Right atrium auricular region (tissue), 2 donors: ENCODE data around the gene CCDC24. TPM values are rescaled to one million over a fixed set of nuclear protein-coding genes. Genes with fewer than 3 reads are reported as not detected.

ENCODE experiments used
- DNase-seq: peaks from one replicate; pipeline ENCODE4 v3.0.0-alpha.2; 2019; ENCODE audit warnings: low spot score
- H3K27ac ChIP-seq, 2 donors: fragments of 200-600 bp; sonication (generic); 1 replicate in 1 of 2; 2 replicates in 1 of 2; pipeline ENCODE4 v1.5.1; 2016 to 2019
- H3K27me3 ChIP-seq, 2 donors: fragments of 200-600 bp; sonication (generic); one replicate each; pipeline versions ENCODE4 v1.5.1 to v1.6.0; 2017 to 2019
- H3K36me3 ChIP-seq: fragments of 200-600 bp; sonication (generic); one replicate; pipeline ENCODE4 v1.5.1; 2016
- H3K4me1 ChIP-seq, 2 donors: fragments of 200-600 bp; sonication (generic); one replicate each; pipeline versions ENCODE4 v1.5.1 to v1.6.0; 2017 to 2019
- H3K4me3 ChIP-seq, 2 donors: fragments of 200-600 bp; sonication (generic); 1 replicate in 1 of 2; 2 replicates in 1 of 2; pipeline ENCODE4 v1.5.1; 2017 to 2019; ENCODE audit warnings: mild to moderate bottlenecking in 1 of 2, moderate library complexity in 1 of 2
- H3K9me3 ChIP-seq, 2 donors: fragments of 200-600 bp; sonication (generic); one replicate each; pipeline ENCODE4 v1.5.1; 2019
- total RNA-seq, 2 donors: library from RNA; depleted of rRNA; stranded (reverse); fragments of >200 nt; gene quantifications; one replicate each; pipeline ENCODE4 v1.1.0, GENCODE V29; 2016
- TF ChIP-seq, protein P1 (sequence below), 2 donors: fragments of 200-600 bp; sonication (generic); IDR thresholded peaks; one replicate each; pipeline ENCODE4 v1.5.1; 2019; ENCODE audit warnings: antibody characterized with exemption in 2 of 2

Gene CCDC24
- total RNA-seq = 1 to 10 TPM; 1.6 to 2.0 TPM

DNA sequence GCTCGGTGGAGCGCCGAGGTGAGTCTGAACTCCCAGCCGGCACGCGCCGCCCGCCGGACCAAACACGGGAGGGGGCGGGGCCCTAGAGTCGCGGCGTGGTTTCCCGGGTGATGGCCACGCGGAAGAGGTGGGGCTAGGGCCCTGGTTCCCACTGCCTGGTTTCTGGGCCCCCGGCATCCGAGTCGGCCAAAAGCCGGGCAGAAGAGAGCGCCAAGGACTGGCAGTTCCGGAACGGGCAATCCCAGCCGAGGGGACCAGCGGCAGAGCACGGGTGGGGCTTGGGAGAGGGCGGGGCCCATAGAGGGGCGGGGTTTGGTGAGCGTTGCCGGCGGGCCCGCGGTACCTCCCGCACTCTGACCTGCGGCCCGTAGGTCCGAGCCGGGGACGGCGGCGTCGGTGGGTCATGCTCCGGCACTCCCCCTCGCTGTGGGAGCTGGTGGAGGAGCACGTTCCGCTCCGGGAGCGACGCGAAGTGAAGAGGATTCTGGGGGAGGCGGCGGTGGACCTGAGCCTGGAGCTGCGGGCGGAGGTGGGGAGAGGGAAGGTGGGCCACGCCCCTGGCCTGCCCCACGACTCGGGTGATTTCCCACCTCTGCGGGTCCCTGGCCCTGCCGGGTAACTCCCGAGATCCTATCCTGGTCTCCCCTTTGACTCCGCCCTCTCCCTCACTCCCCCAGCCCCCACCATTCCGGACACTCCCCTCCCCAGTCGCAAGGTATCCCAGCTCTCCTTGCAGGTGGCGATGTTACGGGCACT lies at the start of gene CCDC24:
Gene CCDC24 (plus strand): TSS at position 124 of the 756 bp plus-strand sequence. CDS start 280 bp downstream, at position 404.
- Histone ChIP-seq H3K4me1 (peaks cover 0 to 17% of the 10 kb centered on the region in 2 donors), H3K4me3 (peak within 1 kb of the TSS; percentile 54 to 65), H3K9me3 (no peaks in the 10 kb centered on the region), H3K36me3 (no peaks in the 10 kb centered on the region), H3K27me3 (no peaks in the 10 kb centered on the region), H3K27ac (peak within 1 kb of the TSS; percentile 50 to 74)
- TF ChIP-seq, protein P1, sequence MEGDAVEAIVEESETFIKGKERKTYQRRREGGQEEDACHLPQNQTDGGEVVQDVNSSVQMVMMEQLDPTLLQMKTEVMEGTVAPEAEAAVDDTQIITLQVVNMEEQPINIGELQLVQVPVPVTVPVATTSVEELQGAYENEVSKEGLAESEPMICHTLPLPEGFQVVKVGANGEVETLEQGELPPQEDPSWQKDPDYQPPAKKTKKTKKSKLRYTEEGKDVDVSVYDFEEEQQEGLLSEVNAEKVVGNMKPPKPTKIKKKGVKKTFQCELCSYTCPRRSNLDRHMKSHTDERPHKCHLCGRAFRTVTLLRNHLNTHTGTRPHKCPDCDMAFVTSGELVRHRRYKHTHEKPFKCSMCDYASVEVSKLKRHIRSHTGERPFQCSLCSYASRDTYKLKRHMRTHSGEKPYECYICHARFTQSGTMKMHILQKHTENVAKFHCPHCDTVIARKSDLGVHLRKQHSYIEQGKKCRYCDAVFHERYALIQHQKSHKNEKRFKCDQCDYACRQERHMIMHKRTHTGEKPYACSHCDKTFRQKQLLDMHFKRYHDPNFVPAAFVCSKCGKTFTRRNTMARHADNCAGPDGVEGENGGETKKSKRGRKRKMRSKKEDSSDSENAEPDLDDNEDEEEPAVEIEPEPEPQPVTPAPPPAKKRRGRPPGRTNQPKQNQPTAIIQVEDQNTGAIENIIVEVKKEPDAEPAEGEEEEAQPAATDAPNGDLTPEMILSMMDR (IDR thresholded peaks at IDR 0.05) = no peak
- DNase-seq = peak; percentile 86

- no peaks in the 10 kb centered on the region for H3K9me3 ChIP-seq
- H3K4me1 ChIP-seq = peaks cover 0 to 22% of the 10 kb centered on the region in 2 donors
- no peak overlapping the region for H3K27ac ChIP-seq
- H3K36me3 ChIP-seq = no peaks in the 10 kb centered on the region
- TF ChIP-seq, protein P1 (IDR thresholded peaks at IDR 0.05) = no peak
- no peak for DNase-seq
- H3K4me3 ChIP-seq = no peak overlapping the region
- no peaks in the 10 kb centered on the region for H3K27me3 ChIP-seq
Observed at GRCh38 chr1:43942411-43942810, 49.0 kb upstream of the CCDC24 start.

DNA sequence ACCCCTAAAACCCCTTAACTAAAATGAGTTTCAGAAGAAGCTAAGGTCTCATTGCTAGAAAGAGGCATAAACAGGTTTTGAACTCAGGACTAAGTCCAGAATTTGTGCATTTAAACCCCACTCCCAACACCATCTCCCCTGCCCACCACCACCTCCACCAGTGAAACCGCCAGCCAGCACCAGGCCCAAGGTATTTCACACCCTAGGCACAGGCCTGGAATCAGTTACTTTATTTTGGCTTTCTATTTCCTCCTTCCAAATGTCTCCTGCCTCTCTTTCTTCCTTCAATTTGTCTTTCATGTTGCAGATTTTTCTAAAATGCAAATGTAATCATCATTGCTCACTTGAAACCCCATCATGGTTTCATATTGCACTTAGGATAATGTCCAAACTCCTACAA lies 46.5 kb upstream of the CCDC24 start:
- Histone ChIP-seq H3K4me3 (no peak overlapping the region), H3K27ac (no peak overlapping the region), H3K9me3 (no peaks in the 10 kb centered on the region), H3K4me1 (peaks cover 0 to 33% of the 10 kb centered on the region in 2 donors), H3K27me3 (no peaks in the 10 kb centered on the region), H3K36me3 (peaks cover 3% of the 10 kb centered on the region)
- TF ChIP-seq, protein P1 (IDR thresholded peaks at IDR 0.05) = no peak
- DNase-seq = no peak

GRCh38 chr1:43945674-43946235 lies 45.6 kb upstream of the CCDC24 start:
- peak overlapping the region; percentile 93 to 96 for H3K27ac ChIP-seq
- DNase-seq = no peak
- H3K4me1 ChIP-seq = peaks cover 0 to 33% of the 10 kb centered on the region in 2 donors
- H3K9me3 ChIP-seq = no peaks in the 10 kb centered on the region
- H3K4me3 ChIP-seq = peak overlapping the region; percentile 63 to 79
- no peaks in the 10 kb centered on the region for H3K27me3 ChIP-seq
- peaks cover 6% of the 10 kb centered on the region for H3K36me3 ChIP-seq
- TF ChIP-seq, protein P1 (IDR thresholded peaks at IDR 0.05) = no peak

DNA sequence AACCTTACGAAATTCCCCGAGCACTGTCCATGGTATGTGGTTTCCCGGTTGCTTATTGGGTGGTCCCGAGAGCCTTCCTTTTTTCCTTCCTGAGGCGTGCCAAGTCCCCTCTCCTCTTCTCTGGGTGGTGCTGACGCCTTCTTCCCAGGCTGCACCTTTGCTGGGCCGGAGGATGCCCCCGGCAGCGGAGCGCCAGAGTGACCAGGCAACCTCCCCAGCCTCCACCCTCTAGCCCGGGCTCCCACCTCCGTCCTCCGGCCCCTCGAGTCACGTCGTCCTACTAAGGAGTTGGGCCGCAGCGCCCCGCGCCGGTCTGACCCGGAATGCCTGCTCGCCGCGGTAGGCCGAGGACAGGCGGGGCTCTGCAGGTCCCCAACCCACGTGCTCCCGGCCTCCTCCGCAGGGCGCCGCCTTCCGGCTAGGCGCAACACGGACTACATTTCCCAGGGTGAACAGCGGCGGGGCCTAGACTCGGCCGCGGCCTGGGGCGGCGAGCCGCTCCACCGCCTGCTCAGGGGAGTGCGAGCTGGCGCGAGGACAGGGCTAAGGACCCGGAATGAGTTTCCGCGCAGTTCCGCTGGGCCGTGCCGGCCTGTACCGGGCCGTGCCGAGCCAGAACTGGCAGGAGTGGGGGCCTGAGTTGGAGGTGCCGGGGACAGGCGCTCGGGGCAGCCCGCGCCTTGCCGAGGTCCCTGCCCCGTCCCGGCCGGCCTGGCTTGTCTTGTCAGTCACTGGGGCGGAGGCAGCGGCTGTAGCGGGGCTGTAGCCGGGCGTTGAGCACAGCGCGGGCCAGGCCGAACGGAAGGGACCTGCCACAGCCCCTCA lies 45.0 kb upstream of the CCDC24 start, which contains the start of gene IPO13:
Gene IPO13 (plus strand): TSS at position 715 of the 825 bp plus-strand sequence. CDS start 651 bp downstream, outside the sequence.
- H3K4me3 ChIP-seq = peak within 1 kb of the TSS; percentile 63 to 79
- H3K27ac ChIP-seq = peak within 1 kb of the TSS; percentile 93 to 96
- H3K27me3 ChIP-seq = no peaks in the 10 kb centered on the region
- peaks cover 6% of the 10 kb centered on the region for H3K36me3 ChIP-seq
- no peaks in the 10 kb centered on the region for H3K9me3 ChIP-seq
- peaks cover 0 to 33% of the 10 kb centered on the region in 2 donors for H3K4me1 ChIP-seq
- TF ChIP-seq, protein P1 (IDR thresholded peaks at IDR 0.05) = peak; percentile 73 to 81
- DNase-seq = peak; percentile 95
